Medulla oblongata (tissue), 1 donor: ENCODE data around the gene SPAG17.
"Not testable (repeated sequence)": the region's sequence is repeated elsewhere in the genome, so short reads cannot be mapped to it uniquely, and the experiment has no call there.

Experiments used
- DNase-seq: peaks from one replicate; pipeline ENCODE4 v3.0.0-alpha.2; 2015; ENCODE audit errors: extremely low spot score

SPAG17 gene

DNA sequence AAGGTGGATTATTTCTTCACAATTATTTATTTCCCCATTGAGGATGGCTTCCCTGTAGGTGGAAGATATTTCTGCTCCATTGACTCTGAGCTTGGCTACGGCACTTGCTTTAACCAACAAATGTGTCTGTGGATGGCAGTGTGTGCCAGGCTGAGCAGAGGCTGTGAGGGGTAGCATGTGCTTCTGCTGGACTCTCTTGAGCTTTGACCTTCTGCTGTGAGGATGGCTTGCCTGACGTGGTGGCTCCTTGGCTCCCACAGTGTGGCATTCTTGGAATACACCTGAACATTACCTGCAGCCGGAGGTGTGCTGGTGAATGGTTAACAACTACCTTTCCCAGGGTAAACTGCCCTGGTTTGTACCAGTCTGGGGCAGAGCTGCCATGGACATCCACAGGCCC, 208.6 kb downstream of the SPAG17 start:
- DNase-seq: no peak

DNA sequence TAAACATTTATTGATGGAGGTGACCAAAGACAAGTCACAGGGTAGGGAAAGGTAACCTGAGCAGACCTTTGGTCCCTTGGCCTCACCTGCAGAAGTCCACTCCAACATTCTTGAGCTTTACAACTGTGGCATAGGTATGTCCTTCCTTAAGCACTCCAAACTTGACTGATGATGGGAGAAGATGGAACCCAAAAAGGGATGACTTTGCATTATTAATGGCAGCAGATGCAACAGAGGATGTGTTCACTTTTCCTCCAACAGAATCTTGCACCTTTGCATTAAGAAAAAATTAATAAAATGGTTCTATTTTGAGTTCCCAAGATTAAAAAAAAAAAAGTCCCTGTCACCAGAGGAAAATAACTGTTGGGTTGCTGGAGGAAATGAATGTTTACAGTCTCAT, 213.3 kb downstream of the SPAG17 start:
- no peak for DNase-seq

DNA sequence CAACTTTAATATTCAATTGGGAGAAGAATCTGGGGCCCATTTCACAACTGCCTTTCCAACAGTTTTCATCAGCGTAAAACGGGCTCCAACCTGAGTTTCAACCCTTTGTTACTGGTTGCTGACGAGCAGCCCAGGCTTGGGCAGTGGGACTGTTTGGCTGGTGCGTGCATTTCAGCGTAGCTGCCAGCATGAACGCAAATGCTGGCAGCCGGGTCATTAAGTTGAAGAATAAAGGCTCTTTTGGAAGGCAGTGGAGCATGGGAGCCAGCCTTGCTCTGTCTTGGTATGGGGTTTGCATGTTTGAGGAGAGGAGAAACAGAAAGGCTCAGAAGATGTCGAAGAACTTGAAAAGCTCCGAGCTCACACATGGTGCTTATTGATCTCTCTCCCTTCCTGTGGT, 214.8 kb downstream of the SPAG17 start:
- DNase-seq: peak; percentile 13

DNA sequence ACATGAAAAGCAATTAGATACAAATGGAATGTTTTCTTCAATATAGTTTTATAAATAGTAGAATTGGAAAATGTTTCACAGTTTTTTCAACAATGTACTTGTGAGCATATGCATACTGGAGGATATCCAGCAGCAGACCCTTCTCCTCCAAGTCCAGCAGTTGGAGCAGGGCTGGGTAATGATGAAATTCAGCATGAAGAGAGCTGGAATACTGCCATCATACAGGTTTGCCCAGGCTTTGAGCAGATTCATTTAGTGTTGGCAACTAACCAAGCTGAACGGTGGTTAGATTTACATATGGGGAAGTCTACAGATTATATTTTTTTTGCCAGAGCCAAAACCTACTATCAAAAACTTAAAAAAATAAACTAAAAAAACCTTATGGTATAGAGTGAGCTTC, 217.1 kb downstream of the SPAG17 start:
- no peak for DNase-seq

DNA sequence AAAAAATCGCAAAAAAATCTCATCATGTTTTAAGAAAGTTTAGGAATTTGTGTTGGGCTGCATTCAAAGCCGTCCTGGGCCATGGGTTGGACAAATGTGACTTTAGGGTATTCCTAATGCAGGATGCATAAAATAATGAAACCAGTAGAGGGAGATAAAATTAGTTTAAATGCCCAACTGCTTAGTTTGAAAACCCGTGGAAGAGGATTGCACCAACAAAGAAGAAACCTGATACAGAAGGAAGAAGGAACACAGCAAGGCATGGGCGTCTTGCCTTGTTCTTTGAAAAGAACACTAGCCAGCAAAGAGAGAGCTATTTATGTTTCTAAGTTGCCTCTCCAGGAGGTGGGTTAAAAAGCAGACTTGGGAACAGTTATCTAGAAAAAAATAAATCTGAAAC, 217.6 kb downstream of the SPAG17 start:
- peak; percentile 3 for DNase-seq

DNA sequence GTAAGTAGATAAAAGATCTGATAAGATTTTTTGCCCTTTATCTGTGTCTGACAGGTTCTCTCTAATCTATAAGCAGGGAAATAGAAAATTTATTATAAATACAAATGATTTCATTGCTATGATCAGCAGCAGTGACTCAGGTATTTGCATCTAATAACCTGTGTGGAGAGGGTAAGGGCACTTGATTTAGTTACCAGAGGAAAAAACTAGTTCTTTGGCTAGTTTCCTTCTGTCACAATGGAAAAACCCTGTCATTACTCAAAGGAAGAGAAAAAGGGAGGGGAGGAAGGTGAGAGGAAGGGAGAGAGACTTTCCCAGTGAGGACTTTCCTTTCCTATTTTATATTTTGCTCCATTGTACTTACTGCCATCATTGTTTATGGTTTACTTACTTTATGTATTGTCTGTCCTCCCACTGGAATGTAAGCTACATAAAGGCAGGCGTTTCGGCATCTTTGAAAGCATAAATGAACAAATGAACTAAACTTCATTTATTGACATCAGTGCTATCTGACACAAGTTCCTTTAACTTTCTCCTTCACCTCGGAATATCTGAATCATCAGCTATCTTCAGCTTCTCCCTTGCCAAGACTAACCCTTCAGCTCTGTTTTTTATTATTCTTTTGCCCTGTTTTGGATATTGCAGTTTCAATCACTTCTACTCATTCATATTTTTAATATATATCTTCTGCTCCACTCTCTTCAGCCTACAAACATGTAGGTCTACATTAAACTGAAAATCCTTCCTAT, 220.6 kb downstream of the SPAG17 start:
- no peak for DNase-seq

DNA sequence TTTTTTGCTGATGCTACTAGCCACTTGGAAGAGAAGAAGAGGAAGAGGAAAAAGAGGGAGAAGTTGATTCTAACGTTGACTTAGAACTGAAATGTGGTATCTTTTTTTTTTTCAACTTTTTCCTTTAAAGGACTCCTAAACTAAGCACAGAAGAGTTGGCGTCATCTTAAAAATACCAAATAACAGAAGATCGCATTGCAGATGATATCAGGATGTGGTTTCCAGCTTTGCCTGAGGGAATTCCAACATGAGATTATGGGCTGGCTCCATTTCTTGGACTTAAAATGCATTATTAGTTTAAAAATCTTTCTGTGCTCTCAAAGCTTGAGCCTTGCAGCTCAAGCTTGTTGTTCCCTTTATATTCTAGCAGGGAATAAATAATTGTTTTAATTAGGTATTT, 225.7 kb downstream of the SPAG17 start:
- no peak for DNase-seq

DNA sequence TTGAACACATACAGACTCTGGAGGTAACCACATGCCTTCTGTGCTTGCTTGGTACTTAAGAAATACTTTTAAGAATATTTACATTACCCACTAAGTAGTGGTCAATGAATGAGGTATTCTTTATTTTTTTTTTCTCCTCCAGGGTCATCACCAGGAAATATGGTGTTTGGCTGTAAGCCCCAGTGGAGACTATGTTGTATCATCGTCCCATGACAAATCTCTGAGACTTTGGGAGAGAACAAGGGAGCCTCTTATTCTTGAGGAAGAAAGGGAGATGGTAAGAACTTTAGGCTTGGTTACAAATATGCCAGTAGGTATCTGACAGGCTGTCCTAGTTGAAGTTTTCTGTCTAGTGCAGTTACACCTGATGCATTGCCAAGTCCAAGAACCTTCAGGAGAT, 232.6 kb downstream of the SPAG17 start:
- DNase-seq: no peak

DNA sequence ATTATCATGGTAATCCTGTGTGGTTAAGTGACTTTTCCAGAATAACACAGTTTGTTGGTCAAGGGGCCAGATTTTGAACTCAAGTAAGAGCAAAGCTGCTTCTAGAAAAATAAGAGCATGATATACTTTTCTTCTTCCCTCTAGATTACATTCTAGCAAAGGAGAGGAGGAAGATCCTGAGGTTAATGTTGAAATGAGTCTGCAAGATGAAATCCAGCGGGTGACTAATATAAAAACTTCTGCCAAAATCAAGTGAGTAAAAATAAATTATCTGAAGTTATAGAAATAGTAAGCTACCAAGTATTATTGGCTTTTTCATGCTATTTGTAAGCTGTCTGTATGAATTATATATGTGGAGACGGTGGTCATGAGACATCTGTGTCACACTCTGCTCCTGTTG, 242.7 kb downstream of the SPAG17 start:
- no peak for DNase-seq

DNA sequence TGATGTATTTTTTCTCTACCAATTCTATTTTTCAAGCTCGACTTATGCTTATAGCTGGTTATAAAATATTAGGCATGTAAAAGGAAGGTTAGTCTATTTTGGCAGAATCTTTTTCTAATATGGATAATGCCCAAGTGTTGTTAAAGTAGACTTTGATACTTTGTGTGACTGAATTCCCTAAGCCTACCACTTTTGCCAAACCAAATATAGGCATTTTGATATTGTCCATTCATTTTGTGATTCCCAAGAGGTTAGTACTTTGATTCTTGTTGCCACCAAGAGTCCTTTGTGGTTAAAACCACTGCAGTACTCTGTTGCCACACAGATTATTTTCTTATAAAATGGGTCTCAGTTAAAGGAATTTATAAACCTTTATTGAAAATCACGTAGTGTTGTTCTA, 251.3 kb downstream of the SPAG17 start:
- no peak for DNase-seq

DNA sequence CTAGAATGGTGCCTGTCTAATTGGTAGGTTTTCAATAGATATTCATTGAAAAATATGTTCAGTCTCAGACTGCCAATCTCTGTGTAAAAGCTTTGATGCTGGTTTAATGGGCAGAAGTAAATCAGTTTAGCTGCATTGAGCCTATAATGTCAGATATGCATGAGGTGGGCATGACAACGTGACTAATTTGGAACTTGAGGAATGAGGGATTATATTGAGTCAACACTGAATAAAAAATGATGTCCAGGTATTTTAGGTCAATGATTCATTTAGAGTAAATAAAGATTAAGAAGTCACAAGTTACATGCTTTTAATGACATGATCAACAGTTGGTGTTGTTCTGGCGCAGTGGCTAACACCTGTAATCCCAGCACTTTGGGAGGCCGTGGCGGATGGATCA, 252.5 kb downstream of the SPAG17 start:
- DNase-seq: no peak

DNA sequence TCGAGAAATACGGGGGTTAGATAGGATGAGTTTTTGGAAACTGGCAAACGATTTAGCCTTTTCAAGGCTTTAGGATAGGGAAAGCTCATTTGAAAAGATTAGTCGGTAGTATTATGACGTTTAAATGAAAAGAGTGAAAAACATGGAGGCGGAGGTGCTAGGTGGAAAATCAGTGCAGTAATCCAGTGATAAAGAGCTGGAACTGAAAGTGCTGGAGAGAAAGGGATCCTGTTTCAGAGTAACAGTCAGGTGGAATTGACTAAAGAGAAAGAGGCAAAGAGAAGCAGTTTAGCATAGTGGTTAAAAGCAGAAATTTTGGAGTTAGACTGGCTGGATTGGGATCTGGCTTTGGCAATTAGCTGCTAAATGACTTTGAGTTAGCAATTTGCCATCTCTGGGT, 254.5 kb downstream of the SPAG17 start:
- DNase-seq: no peak

DNA sequence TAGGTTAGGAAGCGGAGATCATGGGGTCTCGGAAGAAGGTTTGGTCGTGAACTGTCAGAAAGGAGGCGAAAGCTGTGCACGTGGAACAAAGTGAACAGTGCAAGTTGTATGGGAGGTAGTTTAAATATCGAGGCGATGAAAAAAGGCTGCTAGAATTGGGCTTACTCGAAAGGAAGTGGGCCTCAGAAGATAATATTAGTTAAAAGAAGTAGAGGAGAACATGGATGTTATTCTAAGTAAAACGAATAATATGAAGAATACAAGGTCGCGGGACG, 254.9 kb downstream of the SPAG17 start:
- DNase-seq: no peak

DNA sequence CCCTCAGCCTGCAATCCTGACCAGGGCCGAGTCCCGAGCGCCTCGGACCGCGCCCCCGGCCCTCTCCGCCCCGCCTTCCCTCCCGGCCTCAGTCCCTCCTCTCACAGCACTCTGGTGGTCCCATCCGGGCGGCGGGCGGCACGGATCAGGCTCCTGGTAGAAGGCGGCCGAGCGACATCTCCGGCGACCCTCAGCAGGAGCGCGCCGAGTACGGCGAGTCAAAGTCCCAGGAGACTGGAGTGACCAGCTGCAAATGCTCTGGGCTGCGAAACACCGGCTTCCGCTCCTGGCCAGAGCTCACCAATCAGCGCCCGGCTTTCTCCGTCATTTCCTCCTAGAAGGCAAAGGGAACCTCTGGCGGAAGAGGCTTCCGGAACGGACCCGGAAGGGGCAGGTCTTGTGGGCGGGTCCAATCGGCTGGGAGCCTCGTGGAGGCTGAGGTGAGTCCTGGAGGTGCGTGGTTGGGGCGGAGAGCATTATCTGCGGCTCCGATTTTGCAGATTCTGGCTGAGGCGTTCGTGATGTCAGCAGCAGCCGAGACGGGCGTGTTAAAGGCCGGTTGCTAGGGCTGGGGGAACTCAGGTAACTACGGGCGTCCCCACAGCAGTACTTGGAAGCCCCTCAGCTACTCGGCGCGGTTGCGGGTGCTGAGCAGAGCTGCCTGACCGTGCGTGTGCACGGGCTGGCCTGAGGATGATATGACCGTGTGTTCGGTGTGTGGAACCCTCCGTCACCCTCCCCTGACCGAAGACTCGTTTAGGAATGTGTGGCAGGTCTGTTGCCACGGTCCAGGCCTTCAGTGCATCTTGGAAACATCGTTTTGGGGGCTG, 255.5 kb downstream of the SPAG17 start, which contains the start of the genes GDAP2 and WDR3:
Gene GDAP2 (minus strand): TSS at position 279 of the 830 bp plus-strand sequence. CDS start 9,264 bp downstream, outside the sequence.
Gene WDR3 (plus strand): TSS at position 397 of the 830 bp plus-strand sequence. CDS start 3,581 bp downstream, outside the sequence.
- DNase-seq: peak; percentile 99

DNA sequence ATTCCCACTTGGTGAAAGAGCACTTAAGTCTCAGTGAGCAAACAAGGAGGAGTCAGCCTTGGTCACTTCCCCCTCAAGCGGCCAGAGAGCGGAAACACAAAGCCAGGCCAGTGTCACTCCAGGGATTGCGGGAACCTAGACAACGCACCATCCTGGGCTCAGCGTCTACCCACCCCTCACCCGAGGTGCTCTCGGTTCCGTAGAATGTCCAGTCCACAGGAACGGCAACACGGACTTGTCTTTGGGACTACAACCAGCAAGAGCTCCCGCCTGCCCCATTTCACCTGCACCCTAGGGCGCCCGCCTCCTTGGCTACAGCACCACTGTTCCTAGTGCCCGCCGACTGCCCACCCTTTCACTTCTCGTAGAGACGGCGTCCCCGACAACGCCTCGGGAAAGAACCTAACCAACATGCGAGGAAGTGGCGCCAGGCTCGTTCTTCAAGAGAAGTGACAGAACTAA, 256.1 kb downstream of the SPAG17 start:
- DNase-seq: peak; percentile 72

DNA sequence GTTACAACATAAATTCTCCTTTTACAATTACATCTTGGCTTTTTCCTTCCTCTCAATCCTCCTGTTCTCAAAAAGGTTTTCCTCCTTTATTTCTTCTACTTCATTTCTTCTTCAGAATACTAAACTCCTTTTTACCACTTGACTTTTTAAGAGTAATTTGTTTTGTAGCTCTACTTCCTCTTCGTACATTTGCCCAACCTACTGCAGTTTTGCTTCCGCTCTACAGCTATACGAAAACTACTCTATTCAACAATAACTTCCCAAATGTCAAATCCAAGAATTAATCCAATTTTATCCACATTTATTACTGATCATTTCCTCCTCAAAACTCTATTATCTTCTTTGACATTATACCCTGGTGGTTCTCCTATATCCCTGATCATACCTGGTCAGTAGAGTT, 259.0 kb downstream of the SPAG17 start:
- DNase-seq: peak; percentile 26

DNA sequence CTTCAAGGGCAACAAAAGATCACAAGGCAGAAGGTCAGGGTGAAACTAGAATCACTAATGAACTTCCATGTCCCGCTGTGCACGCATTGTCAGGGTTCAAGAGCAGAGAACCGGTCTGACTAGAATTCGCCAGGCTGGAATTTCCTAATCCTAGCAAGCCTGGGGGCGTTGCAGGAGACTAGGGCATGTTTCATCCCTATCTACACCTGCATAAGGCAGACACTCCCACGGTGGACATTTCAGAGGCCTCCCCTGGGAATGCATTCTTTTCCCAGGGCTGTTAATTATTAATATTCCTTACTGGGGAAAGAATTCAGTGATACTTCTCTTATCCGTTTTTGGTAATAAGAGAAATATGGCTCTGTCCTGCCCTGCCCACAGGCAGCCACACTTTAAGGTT, 262.3 kb downstream of the SPAG17 start:
- DNase-seq: not testable (repeated sequence)

DNA sequence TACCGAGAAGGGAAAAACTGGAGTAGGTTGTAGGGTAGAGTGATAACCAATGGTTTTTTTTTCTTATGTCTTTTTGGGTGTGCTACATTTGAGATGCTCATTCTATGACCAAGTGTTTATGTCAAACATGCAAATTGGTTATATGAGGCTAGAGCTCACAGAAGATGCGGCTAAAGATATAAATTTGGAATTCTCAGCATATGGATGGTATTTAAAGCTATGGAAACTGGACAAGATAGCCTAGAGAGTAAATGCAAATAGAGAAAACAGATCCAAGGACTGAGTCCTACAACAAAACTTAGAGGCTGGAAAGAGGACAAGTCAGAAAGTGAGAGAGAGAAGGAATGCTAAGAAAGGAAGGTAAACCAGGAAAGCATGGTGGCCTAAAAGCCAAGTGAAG, 263.0 kb downstream of the SPAG17 start:
- DNase-seq: no peak

DNA sequence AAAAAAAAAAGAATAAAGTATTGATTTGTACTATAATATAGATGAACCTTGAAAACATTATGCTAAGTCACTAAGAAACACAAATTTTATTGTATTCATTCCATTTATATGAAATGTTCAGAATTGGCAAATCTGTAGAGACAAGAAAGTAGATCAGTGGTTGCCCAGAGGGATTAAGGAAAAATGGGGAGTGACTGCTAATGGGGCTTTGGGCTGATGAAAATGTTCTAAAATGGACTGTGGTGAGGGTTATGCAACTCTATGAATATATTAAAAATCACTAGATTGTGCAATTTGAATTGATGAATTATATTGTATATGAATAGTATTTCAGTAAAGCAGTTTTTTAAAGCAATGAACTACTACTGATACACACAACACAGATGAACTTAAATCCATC, 265.7 kb downstream of the SPAG17 start:
- DNase-seq: no peak

DNA sequence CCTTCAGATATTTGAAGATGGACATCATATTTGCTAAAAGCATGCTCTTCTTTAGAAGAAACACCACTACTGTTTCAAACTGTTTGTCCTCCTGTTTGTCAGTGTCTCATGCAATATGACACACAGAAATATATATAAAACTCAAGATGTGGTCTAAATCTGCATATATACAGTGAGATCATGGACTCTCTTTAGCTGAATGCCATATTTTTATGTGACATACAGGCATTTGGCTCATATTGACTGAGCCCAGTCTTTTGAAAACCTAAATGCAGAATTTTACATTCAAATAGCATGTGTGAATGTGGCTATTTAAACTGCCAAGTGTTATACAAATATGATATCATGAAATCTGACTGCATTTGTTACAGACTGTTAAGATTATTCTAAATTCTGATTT, 274.0 kb downstream of the SPAG17 start:
- DNase-seq: no peak

DNA sequence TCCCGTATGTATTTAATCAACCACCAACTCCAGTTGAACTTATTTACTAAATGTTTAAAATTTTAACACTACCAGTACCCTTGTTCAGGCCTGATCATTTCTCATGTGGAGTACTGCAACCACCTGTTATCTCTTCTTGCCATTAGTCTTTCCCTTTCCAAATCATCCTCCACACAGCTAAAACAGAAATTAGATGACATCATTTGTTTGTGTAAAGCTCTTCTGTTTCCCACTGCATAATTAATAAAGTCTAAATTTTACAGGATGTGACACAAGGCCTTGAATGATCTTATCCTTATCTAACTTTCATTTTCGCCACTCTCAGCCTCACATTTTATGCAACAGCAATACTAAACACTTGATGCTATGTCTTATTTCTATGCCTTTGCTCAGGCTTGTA, 280.0 kb downstream of the SPAG17 start:
- no peak for DNase-seq

DNA sequence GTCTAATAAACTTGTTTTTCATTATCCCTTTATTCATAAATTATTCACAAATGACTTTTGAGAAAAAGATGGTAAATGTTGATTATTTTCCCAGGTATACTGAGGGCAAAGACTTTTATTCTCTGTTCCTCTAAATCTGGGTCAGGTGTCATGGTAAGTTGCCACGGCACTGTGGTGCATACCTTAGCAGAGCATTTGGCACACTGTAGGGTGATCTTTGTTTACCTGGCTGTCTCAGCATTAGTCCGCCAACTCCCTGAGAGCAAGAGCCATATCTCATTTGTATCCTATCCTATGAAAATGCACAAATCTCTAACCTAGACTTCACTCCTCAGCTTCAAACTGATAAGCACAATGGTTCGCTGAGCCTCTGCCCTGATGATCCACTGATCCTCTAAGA, 280.5 kb downstream of the SPAG17 start:
- DNase-seq: no peak
